Eye (tissue), 1 donor: ENCODE measurements around the gene ZNF184.
"Not testable (repeated sequence)": the region's sequence is repeated elsewhere in the genome, so short reads cannot be mapped to it uniquely, and the experiment has no call there.

ENCODE experiments used
- DNase-seq: peaks from one replicate; pipeline ENCODE4 v3.0.0-alpha.2; 2015

The ZNF184 gene

GRCh38 chr6:27478706-27479318, 5.9 kb upstream of the ZNF184 start:
- DNase-seq, result peak; percentile 97

- no peak for DNase-seq
These were observed 5.3 kb upstream of the ZNF184 start for GRCh38 chr6:27478141-27478705.

- DNase-seq, result no peak
These were observed 4.6 kb upstream of the ZNF184 start for GRCh38 chr6:27477318-27478013.

GRCh38 chr6:27476090-27476489, 3.2 kb upstream of the ZNF184 start:
- no peak for DNase-seq

- no peak for DNase-seq
These were observed 1.8 kb upstream of the ZNF184 start for GRCh38 chr6:27474672-27475071.

GRCh38 chr6:27474172-27474465, 1.2 kb upstream of the ZNF184 start:
- DNase-seq, result no peak

GRCh38 chr6:27472182-27472616, 706 bp downstream of the ZNF184 start:
- DNase-seq, result peak; percentile 93

- peak; percentile 38 for DNase-seq
These were observed 1.4 kb downstream of the ZNF184 start for GRCh38 chr6:27471365-27472115.

- no peak for DNase-seq
These were observed 2.9 kb downstream of the ZNF184 start for GRCh38 chr6:27470023-27470422.

- no peak for DNase-seq
These were observed 4.6 kb downstream of the ZNF184 start for GRCh38 chr6:27468334-27468733.

- no peak for DNase-seq
These were observed 20.4 kb downstream of the ZNF184 start for GRCh38 chr6:27452496-27452897.

GRCh38 chr6:27451660-27452390, 21.1 kb downstream of the ZNF184 start:
- DNase-seq, result no peak

GRCh38 chr6:27448456-27448855, 24.4 kb downstream of the ZNF184 start:
- no peak for DNase-seq

- DNase-seq, result no peak
These were observed 30.0 kb downstream of the ZNF184 start for GRCh38 chr6:27442932-27443331.

GRCh38 chr6:27441001-27441400, 31.9 kb downstream of the ZNF184 start:
- DNase-seq, result no peak

- DNase-seq, result no peak
These were observed 33.5 kb downstream of the ZNF184 start for GRCh38 chr6:27439371-27439770.

- no peak for DNase-seq
These were observed 39.2 kb downstream of the ZNF184 start for GRCh38 chr6:27433714-27434113.

GRCh38 chr6:27428966-27429365, 43.9 kb downstream of the ZNF184 start:
- no peak for DNase-seq

- no peak for DNase-seq
These were observed 44.4 kb downstream of the ZNF184 start for GRCh38 chr6:27428502-27428901.

GRCh38 chr6:27426045-27426620, 46.8 kb downstream of the ZNF184 start:
- DNase-seq, result no peak

- not testable (repeated sequence) for DNase-seq
These were observed 48.1 kb downstream of the ZNF184 start for GRCh38 chr6:27424851-27425250.

- peak; percentile 63 for DNase-seq
These were observed 50.1 kb downstream of the ZNF184 start for GRCh38 chr6:27422651-27423332.
